PC-9 (cell line): Measurements from ENCODE around the gene DNMBP. TPM values are rescaled to one million over a fixed set of nuclear protein-coding genes. Genes with fewer than 3 reads are reported as not detected.

Experiments
- BruUV-seq: library from RNA; stranded (reverse); fragments of 400-500 nt; replicated peaks from 2 replicates; lab custom pipeline; 2021; lab: Mats Ljungman, UMichigan
- CTCF ChIA-PET: fragments of 300-600 bp; sonication (Branson Sonifier 250); formaldehyde crosslinking; loops from one replicate; lab custom pipeline; 2022; ENCODE audit warnings: antibody characterized with exemption; lab: Charles Lee
- POLR2A ChIA-PET: fragments of 300-600 bp; sonication (Branson Sonifier 250); formaldehyde crosslinking; loops from one replicate; lab custom pipeline; 2022; ENCODE audit warnings: antibody characterized with exemption; ENCODE audit not compliant: unreplicated experiment; lab: Charles Lee
- DNase-seq, 2 experiments: peaks; one replicate each; pipeline versions ENCODE4 v3.0.0 to v3.0.0-alpha.2; 2015 to 2022; ENCODE audit warnings: mixed read lengths in 1 of 2
- H2AFZ ChIP-seq: fragments of 200-600 bp; sonication (generic); 2 replicates; pipeline ENCODE4 v1.8.1; 2017; ENCODE audit warnings: antibody characterized with exemption
- H3F3A ChIP-seq: fragments of 200-600 bp; sonication (generic); 2 replicates; pipeline ENCODE4 v1.8.1; 2017; ENCODE audit warnings: antibody characterized with exemption, mild to moderate bottlenecking, low read depth; ENCODE audit not compliant: insufficient read depth
- H3K27ac ChIP-seq: fragments of 200-600 bp; sonication (generic); 2 replicates; pipeline ENCODE4 v1.6.1; 2016; ENCODE audit warnings: mixed run types
- H3K27me3 ChIP-seq: fragments of 200-600 bp; sonication (generic); 2 replicates; pipeline ENCODE4 v1.6.1; 2016; ENCODE audit warnings: low read depth, mixed run types; ENCODE audit not compliant: insufficient read depth
- H3K36me3 ChIP-seq: fragments of 200-600 bp; sonication (generic); 2 replicates; pipeline ENCODE4 v1.6.1; 2016; ENCODE audit warnings: low read depth, mixed run types
- H3K4me1 ChIP-seq: fragments of 200-600 bp; sonication (generic); replicated peaks from 2 replicates; pipeline ENCODE4 v1.6.1; 2016; ENCODE audit warnings: mixed run types; ENCODE audit not compliant: insufficient read depth
- H3K4me2 ChIP-seq: fragments of 200-600 bp; sonication (generic); 2 replicates; pipeline ENCODE4 v1.6.1; 2017; ENCODE audit warnings: mixed run types
- H3K4me3 ChIP-seq: fragments of 200-600 bp; sonication (generic); 2 replicates; pipeline ENCODE4 v1.6.1; 2016; ENCODE audit warnings: mixed run types
- H3K79me2 ChIP-seq: fragments of 200-600 bp; sonication (generic); 2 replicates; pipeline ENCODE4 v1.6.1; 2017; ENCODE audit warnings: low read depth, mixed run types
- H3K9me2 ChIP-seq: fragments of 200-600 bp; sonication (generic); 2 replicates; pipeline ENCODE4 v1.8.1; 2017; ENCODE audit warnings: mild to moderate bottlenecking; ENCODE audit not compliant: insufficient read depth
- H3K9me3 ChIP-seq: fragments of 200-600 bp; sonication (generic); 2 replicates; pipeline ENCODE4 v1.8.1; 2016; ENCODE audit warnings: low read depth; ENCODE audit not compliant: insufficient read depth
- H4K20me1 ChIP-seq: fragments of 200-600 bp; sonication (generic); 2 replicates; pipeline ENCODE4 v1.8.1; 2017; ENCODE audit not compliant: insufficient read depth
- EZH2 ChIP-seq: fragments of 200-600 bp; sonication (generic); IDR thresholded peaks from 2 replicates; pipeline ENCODE4 v1.8.0; 2017; ENCODE audit warnings: antibody characterized with exemption, low read depth
- intact Hi-C: fragments of 100-400 bp; cut with micrococcal nuclease; formaldehyde crosslinking; loops from one replicate; pipeline ENCODE4 v1.10.0; 2022; ENCODE audit not compliant: unreplicated experiment
- total RNA-seq: library from RNA; stranded (reverse); gene quantifications from 2 replicates; pipeline ENCODE4 v1.2.3, GENCODE V29; 2021
- TF ChIP-seq, protein P1 (sequence below): fragments of 200-600 bp; sonication (generic); conservative IDR thresholded peaks from 2 replicates; pipeline ENCODE4 v1.6.1; 2017; ENCODE audit warnings: mixed run types, antibody characterized with exemption, mild to moderate bottlenecking, moderate library complexity

The DNMBP gene
- total RNA-seq, 1 experiment from 2014 or later, result 14.9 TPM

DNA sequence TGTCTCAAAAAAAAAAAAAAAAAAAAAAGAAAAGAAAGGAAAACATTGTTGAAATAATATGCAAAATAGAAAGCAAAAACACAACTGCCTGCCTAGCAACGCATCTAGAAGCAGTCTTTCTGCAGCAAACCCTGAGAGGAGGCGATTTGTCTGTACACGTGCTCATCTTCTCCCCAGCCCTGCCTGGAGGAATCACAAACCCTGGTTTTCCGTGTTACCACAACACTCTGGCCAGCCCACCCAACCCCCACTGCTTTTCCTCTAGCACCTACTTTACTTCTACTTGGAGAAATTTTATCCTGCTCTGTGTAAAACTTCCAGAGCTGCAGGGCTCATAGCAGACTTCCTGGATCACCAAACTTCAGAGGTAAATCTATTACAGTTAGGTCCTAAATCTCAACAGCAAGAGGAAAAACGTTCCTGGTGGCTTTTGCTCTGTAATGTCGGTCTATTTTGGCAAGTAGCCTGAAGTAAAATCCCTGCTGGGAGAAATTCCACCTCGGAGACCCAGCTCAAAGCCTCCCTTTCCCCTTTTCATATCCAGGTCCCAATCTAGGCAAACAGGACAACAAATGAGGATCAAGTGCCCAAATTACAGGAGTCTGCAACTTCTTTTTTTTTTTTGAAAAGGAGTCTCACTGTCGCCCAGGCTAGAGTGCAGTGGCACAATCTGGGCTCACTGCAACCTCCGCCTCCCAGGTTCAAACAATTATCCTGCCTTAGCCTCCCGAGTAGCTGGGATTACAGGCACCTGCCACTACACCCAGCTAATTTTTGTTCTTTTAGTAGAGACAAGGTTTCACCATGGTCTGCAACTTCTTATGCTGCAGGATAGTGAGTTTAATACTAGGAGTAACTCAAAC is 91.6 kb downstream of the DNMBP start:
- Histone ChIP-seq H3K9me3 (no peaks in the 10 kb centered on the region), H3K4me1 (peaks cover 31% of the 10 kb centered on the region), H3F3A (peaks cover 31% of the 10 kb centered on the region), H3K79me2 (peaks cover 92% of the 10 kb centered on the region), H4K20me1 (no peaks in the 10 kb centered on the region), H3K9me2 (no peaks in the 10 kb centered on the region), H3K27me3 (no peaks in the 10 kb centered on the region), H3K27ac (0 out of 2 replicates have a peak overlapping the region, but pooled peaks have one; percentile 6), H3K36me3 (peaks cover 14% of the 10 kb centered on the region; the same call in 1 of the 2 replicates), H3K4me2 (no peak overlapping the region), H3K4me3 (no peak overlapping the region), H2AFZ (no peak overlapping the region)
- BruUV-seq, result no TSS peak
- CTCF ChIA-PET, result interaction anchor here (0.6 kb wide), 1 partner anchor 89 kb away, joined by 3 read pairs; no protein-coding TSS in a partner anchor
- DNase-seq, result no peak
- intact Hi-C loops, result no loop called here
- POLR2A ChIA-PET, result no interaction called here
- TF ChIP-seq EZH2, result no peak
- TF ChIP-seq, protein P1, sequence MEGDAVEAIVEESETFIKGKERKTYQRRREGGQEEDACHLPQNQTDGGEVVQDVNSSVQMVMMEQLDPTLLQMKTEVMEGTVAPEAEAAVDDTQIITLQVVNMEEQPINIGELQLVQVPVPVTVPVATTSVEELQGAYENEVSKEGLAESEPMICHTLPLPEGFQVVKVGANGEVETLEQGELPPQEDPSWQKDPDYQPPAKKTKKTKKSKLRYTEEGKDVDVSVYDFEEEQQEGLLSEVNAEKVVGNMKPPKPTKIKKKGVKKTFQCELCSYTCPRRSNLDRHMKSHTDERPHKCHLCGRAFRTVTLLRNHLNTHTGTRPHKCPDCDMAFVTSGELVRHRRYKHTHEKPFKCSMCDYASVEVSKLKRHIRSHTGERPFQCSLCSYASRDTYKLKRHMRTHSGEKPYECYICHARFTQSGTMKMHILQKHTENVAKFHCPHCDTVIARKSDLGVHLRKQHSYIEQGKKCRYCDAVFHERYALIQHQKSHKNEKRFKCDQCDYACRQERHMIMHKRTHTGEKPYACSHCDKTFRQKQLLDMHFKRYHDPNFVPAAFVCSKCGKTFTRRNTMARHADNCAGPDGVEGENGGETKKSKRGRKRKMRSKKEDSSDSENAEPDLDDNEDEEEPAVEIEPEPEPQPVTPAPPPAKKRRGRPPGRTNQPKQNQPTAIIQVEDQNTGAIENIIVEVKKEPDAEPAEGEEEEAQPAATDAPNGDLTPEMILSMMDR, result no peak

DNA sequence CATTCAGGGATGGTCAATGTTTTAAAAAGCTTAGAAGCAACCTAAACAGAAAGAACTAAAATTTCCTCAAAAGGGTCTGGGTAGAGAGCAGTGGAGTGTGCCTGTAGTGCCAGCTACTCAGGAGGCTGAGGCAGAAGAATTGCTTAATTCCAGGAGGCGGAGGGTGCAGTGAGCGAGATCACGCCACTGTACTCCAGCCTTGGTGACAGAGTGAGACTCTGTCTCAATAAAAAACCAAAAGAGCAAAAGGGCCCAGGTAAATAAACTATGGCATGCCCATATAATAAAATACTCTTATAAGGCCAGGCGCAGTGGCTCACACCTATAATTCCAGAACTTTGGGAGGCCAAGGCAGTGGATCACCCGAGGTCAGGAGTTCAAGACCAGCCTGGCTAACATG is 93.0 kb downstream of the DNMBP start:
- H3K9me3 ChIP-seq, result no peaks in the 10 kb centered on the region
- H3K9me2 ChIP-seq, result no peaks in the 10 kb centered on the region
- BruUV-seq, result no TSS peak
- no peak overlapping the region for H3K4me3 ChIP-seq
- CTCF ChIA-PET, result no interaction called here
- peaks cover 18% of the 10 kb centered on the region for H3F3A ChIP-seq
- peaks cover 17% of the 10 kb centered on the region for H3K4me1 ChIP-seq
- no peak overlapping the region for H3K27ac ChIP-seq
- DNase-seq, result no peak
- no peaks in the 10 kb centered on the region for H3K27me3 ChIP-seq
- intact Hi-C loops, result no loop called here
- H3K79me2 ChIP-seq, result peaks cover 91% of the 10 kb centered on the region
- H3K4me2 ChIP-seq, result no peak overlapping the region
- no peak overlapping the region for H2AFZ ChIP-seq
- no peak for TF ChIP-seq EZH2
- TF ChIP-seq, protein P1, result no peak
- no peaks in the 10 kb centered on the region for H4K20me1 ChIP-seq
- H3K36me3 ChIP-seq, result peaks cover 10% of the 10 kb centered on the region; the same call in 1 of the 2 replicates
- POLR2A ChIA-PET, result no interaction called here

DNA sequence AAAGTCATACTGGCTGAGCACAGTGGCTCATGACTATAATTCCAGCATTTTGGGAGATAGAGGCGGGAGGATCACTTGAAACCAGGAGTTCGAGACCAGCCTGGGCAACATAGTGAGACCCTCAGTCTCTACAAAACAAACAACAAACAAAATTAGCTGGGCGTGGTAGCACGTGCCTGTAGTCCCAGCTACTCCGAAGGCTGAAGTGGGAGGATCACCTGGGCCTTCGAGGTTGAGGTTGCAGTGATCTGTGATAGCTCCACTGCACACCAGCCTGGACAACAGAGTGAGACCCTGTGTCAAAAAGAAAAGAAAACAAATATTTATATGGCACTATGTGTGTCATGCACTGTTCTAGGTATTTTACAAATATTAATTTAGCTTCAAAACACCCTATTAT is 94.3 kb downstream of the DNMBP start:
- Histone ChIP-seq H3K4me2 (no peak overlapping the region), H2AFZ (no peak overlapping the region), H3K9me2 (no peaks in the 10 kb centered on the region), H4K20me1 (no peaks in the 10 kb centered on the region), H3K79me2 (peaks cover 90% of the 10 kb centered on the region), H3K4me3 (no peak overlapping the region), H3K9me3 (no peaks in the 10 kb centered on the region), H3K27me3 (no peaks in the 10 kb centered on the region), H3F3A (peaks cover 6% of the 10 kb centered on the region; the same call in 1 of the 2 replicates), H3K27ac (no peak overlapping the region), H3K36me3 (peaks cover 7% of the 10 kb centered on the region; the same call in 1 of the 2 replicates), H3K4me1 (peaks cover 3% of the 10 kb centered on the region)
- POLR2A ChIA-PET, result interaction anchor here (0.7 kb wide), 1 partner anchor 12 kb away, joined by 4 read pairs; no protein-coding TSS in a partner anchor
- intact Hi-C loops, result no loop called here
- BruUV-seq, result no TSS peak
- CTCF ChIA-PET, result interaction anchor here (0.6 kb wide), 1 partner anchor 936 kb away, joined by 3 read pairs; no protein-coding TSS in a partner anchor
- TF ChIP-seq, protein P1, result no peak
- no peak for TF ChIP-seq EZH2
- no peak for DNase-seq
